ENCODE data around the gene CREBRF. TPM values are rescaled to one million over a fixed set of nuclear protein-coding genes. Genes with fewer than 3 reads are reported as not detected.

Gene CREBRF
- total and polyA plus RNA-seq, 2 experiments from 2014 or later = 5.8 to 11.9 TPM

DNA sequence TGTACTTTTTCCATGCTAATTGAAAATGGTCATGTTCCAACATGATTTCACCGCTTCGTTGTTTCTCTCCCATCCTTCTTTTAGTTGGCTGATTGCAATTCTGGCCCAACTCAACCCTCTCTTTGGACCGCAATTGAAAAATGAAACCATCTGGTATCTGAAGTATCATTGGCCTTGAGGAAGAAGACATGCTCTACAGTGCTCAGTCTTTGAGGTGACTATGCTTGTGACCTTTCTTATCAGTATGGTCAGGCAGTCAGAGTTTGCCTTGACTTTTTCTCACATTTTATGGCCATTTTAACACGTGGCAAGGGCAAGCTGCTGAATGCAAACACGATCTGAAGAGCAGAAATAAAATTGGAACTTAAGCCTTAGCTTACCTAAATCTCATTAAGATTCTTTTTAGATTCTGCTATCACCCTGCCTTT, 36.0 kb upstream of the CREBRF start:
- peak in 1 of 2 donors; percentile 29 for DNase-seq (ENCODE audit: low read depth in 1 of 2, low spot score in 1 of 2)
- H3K36me3 ChIP-seq = no peaks in the 10 kb centered on the region
- peaks cover 24% of the 10 kb centered on the region for H3K4me1 ChIP-seq (ENCODE audit: low read depth)
- peak overlapping the region; percentile 80 for H3K27ac ChIP-seq
- H3K9me3 ChIP-seq (ENCODE audit: low read depth) = no peaks in the 10 kb centered on the region
- H3K27me3 ChIP-seq = no peaks in the 10 kb centered on the region
- TF ChIP-seq, protein P1, sequence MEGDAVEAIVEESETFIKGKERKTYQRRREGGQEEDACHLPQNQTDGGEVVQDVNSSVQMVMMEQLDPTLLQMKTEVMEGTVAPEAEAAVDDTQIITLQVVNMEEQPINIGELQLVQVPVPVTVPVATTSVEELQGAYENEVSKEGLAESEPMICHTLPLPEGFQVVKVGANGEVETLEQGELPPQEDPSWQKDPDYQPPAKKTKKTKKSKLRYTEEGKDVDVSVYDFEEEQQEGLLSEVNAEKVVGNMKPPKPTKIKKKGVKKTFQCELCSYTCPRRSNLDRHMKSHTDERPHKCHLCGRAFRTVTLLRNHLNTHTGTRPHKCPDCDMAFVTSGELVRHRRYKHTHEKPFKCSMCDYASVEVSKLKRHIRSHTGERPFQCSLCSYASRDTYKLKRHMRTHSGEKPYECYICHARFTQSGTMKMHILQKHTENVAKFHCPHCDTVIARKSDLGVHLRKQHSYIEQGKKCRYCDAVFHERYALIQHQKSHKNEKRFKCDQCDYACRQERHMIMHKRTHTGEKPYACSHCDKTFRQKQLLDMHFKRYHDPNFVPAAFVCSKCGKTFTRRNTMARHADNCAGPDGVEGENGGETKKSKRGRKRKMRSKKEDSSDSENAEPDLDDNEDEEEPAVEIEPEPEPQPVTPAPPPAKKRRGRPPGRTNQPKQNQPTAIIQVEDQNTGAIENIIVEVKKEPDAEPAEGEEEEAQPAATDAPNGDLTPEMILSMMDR (IDR thresholded peaks at IDR 0.05; ENCODE audit: low read depth, low read length) = no peak
- H3K4me3 ChIP-seq = no peak overlapping the region

DNA sequence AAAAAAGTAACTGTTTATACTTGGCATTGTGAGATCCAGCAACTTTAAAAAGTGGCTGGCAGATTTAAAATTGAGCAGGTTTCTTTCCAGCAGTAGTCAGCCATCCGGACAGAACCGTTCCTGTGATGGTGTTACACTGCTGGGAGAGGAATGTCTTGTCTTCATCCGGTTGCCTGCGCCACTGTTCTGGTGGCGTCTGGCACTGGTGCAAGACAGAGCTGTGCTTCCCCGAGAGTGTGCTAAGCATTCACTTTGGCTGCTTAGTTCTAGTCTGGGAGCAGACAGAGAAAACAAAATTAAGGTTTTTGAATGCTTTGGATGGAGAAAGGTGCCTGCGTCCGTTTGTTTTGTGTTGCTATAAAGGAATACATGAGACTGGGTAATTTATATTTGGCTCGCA, 35.5 kb upstream of the CREBRF start:
- no peaks in the 10 kb centered on the region for H3K36me3 ChIP-seq
- H3K9me3 ChIP-seq (ENCODE audit: low read depth) = no peaks in the 10 kb centered on the region
- no peak overlapping the region for H3K4me3 ChIP-seq
- peak in 1 of 2 donors; percentile 38 for DNase-seq (ENCODE audit: low read depth in 1 of 2, low spot score in 1 of 2)
- TF ChIP-seq, protein P1 (IDR thresholded peaks at IDR 0.05; ENCODE audit: low read depth, low read length) = no peak
- no peaks in the 10 kb centered on the region for H3K27me3 ChIP-seq
- peaks cover 23% of the 10 kb centered on the region for H3K4me1 ChIP-seq (ENCODE audit: low read depth)
- peak overlapping the region; percentile 80 for H3K27ac ChIP-seq

- TF ChIP-seq, protein P1 (IDR thresholded peaks at IDR 0.05; ENCODE audit: low read depth, low read length) = no peak
- Histone ChIP-seq H3K36me3 (peaks cover 3% of the 10 kb centered on the region), H3K4me1 (ENCODE audit: low read depth) (peaks cover 24% of the 10 kb centered on the region), H3K9me3 (ENCODE audit: low read depth) (no peaks in the 10 kb centered on the region), H3K27ac (no peak overlapping the region), H3K27me3 (no peaks in the 10 kb centered on the region), H3K4me3 (no peak overlapping the region)
- no peak for DNase-seq (ENCODE audit: low read depth in 1 of 2, low spot score in 1 of 2)
Measured at GRCh38 chr5:173025651-173026050, 30.5 kb upstream of the CREBRF start.

GRCh38 chr5:173027905-173028304, 28.2 kb upstream of the CREBRF start:
- TF ChIP-seq, protein P1 (IDR thresholded peaks at IDR 0.05; ENCODE audit: low read depth, low read length) = no peak
- Histone ChIP-seq H3K36me3 (peaks cover 3% of the 10 kb centered on the region), H3K27me3 (no peaks in the 10 kb centered on the region), H3K9me3 (ENCODE audit: low read depth) (no peaks in the 10 kb centered on the region), H3K4me1 (ENCODE audit: low read depth) (peaks cover 24% of the 10 kb centered on the region), H3K27ac (peak overlapping the region; percentile 92), H3K4me3 (no peak overlapping the region)
- no peak for DNase-seq (ENCODE audit: low read depth in 1 of 2, low spot score in 1 of 2)

DNA sequence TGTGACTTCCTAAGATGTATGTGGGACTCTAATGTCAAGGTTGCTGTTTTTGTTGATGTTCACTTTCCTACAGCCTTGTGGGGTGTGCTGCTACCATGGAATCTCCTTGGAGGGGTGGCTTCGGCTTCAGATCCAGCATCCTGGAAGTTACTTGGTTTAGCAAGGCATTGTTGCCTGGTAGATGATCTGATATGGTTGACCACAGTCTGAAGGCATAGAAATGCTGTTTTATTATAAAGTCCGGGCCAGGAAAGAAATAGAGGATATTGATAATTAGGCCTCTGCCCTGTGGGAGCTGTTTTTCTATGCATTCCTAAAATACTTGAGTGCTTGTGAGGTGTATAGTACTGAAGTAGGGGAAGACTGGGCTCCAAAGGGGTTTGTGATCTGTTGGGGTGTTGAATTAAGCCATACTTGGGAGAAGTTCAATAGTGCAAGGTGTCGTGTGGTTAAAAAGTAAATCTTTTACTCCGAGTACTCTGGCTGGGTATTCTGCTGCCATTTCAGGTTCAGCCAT, 27.3 kb upstream of the CREBRF start:
- Histone ChIP-seq H3K4me3 (no peak overlapping the region), H3K4me1 (ENCODE audit: low read depth) (peaks cover 24% of the 10 kb centered on the region), H3K9me3 (ENCODE audit: low read depth) (no peaks in the 10 kb centered on the region), H3K27ac (peak overlapping the region; percentile 92), H3K27me3 (no peaks in the 10 kb centered on the region), H3K36me3 (peaks cover 3% of the 10 kb centered on the region)
- DNase-seq (ENCODE audit: low read depth in 1 of 2, low spot score in 1 of 2) = no peak
- TF ChIP-seq, protein P1 (IDR thresholded peaks at IDR 0.05; ENCODE audit: low read depth, low read length) = no peak

Data from cardiac muscle cell (in vitro differentiated cells and primary cell).